ENCODE measurements around the gene DENND4A.
"Not testable (repeated sequence)": the region's sequence is repeated elsewhere in the genome, so short reads cannot be mapped to it uniquely, and the experiment has no call there.

The DENND4A gene

DNA sequence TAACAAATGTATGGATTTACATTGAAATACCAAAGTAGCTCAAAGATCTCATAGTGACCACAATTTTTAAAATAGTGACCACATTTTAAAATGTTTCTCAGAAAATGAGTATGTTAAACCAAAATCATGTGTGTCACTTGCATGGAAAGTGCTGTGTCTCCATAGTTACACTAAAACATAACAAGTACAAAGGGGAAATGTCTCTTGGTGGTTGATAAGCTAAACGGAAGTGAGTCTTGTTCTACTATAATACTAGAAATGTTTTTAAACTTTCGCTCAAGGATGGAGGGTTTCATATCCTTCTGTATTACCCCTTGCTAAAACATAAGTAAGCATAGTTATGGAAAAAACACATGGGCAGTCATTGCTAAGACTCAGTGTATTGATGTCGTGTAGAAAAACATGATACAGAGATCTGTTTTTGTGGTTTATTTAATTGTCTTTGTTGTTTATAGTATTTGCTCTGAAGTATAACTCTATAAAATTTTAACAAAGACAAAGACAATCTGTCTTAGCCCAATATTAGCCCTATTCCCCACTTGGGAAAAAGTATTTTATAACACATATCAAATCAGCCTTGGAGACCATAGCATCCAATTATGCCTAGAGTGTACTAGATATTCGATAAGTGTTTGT lies 27.0 kb upstream of the DENND4A start:
- DNase-seq, result peak; percentile 33

DNA sequence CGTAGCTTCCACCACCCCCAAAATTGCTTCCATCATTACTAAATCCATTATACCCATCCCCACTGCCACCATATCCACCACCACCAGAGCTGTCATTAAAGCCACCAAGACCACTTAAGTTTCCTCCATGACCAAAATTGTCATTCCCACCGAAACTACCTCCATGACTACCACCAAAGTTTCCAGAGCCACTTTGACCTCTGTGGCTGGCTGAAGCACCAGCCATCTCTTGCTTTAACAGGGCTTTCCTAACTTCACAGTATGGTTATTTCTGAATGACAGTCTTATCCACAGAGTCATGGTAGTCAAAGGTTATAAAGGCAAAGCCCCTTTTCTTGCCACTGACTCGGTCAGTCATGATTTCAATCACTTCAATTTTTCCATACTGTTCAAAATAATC lies 24.3 kb upstream of the DENND4A start:
- DNase-seq, result no peak

DNA sequence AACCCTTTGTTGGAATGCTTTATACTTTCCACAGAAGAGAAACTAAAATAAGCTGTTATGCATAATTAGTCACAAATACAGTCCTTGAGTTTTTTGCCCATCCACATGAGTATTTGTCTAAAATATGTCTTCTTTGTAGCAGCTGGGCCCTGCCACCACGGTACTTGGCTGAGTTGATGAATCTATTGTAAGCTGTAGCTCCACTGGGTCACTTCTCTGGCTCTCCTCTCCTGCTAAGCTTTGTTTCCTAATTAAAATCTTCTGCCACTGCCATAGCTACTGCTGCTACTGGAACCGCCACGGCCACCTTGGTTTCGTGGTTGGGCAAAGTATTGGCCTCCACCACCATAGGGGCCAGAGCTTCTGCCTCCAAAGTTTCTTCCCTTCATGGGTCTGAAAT lies 23.9 kb upstream of the DENND4A start:
- not testable (repeated sequence) for DNase-seq

DNA sequence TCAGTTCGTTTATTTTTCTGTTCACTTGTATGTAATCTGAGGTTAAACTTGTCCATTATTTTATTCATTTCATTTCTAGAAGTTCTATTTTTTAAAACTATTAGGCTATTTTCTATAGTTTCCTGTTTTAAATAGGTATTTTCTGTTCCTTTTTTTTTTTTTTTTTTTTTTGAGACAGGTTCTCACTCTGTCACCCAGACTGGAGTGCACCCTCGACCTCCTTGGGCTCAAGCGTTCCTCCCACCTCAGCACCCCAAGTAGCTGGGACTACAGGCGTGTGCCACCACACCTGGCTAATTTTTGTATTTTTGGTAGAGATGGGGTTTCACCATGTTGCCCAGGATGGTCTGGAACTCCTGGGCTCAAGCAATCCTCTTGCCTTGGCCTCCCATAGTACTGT lies 22.2 kb upstream of the DENND4A start:
- DNase-seq, result not testable (repeated sequence)

- no peak for DNase-seq
Measured at GRCh38 chr15:65812916-65813315, 20.8 kb upstream of the DENND4A start.

DNA sequence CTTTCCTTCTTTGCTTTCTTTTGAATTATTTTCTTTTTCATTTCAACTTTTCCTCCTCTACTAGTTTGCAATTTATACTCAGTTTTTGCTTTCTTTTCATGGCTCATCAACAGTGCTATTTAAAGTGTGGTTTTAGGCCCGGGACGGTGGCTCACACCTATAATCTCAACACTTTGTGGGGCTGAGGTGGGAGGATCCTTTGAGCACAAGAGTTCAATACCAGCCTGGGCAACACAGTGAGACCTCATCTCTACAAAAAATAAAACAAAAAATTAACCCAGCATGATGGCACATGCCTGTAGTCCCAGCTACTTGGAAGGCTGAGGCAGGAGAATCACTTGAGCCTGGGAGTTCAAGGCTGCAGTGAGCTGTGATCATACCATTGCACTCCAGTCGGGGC lies 20.4 kb upstream of the DENND4A start:
- DNase-seq, result no peak

- DNase-seq, result no peak
Measured at GRCh38 chr15:65811835-65812234, 19.7 kb upstream of the DENND4A start.

- DNase-seq, result not testable (repeated sequence)
Measured at GRCh38 chr15:65811011-65811733, 19.1 kb upstream of the DENND4A start.

DNA sequence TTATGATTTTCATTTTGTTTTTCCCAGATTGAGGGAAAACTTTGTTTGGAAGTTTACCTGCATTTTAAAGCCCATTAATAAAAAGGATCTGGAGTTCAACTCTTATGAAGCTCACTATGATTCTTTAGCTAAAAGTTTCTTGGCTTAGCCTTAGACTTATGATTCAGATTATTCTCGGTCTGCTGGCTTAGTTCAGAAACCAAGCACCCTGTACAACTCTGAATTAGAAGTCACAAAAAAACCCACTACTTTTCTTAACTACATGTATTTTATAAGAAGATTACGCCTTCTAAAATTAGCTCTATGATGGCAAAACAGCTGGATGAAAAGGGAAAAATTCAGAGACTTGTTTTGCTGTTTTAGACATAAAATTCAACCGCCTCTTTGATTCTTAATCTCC lies 14.3 kb upstream of the DENND4A start:
- no peak for DNase-seq

- DNase-seq, result no peak
Measured at GRCh38 chr15:65805019-65805745, 13.1 kb upstream of the DENND4A start.

DNA sequence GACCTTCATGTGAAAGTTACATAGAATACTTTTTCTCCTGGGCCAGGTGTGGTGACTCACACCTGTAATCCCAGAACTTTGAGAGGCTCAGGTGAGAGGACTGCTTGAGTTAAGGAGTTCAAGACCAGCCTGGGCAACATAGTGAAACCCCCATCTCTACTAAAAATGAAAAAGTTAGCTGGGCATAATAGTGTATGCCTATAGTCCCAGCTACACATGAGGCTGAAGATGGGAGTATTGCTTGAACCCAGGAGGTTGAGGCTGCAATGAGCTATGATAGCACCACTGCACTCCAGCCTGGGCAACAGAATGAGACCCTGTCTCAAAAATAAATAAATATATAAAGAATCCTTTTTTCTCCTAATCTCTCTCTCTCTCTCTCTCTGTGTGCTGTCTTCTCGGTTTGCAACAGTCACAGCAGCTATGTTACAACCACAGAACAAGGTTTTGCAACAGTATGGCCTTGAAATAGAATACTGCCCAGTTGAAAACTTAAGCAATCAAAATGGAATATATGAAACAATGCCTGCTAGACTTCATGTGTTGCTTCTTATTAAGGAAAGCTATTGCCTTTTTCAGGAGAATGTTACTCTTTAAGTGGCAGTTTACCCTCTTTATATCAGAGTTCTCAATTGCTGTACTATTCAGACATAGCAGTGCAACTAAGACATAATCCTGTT lies 12.3 kb upstream of the DENND4A start:
- no peak for DNase-seq

DNA sequence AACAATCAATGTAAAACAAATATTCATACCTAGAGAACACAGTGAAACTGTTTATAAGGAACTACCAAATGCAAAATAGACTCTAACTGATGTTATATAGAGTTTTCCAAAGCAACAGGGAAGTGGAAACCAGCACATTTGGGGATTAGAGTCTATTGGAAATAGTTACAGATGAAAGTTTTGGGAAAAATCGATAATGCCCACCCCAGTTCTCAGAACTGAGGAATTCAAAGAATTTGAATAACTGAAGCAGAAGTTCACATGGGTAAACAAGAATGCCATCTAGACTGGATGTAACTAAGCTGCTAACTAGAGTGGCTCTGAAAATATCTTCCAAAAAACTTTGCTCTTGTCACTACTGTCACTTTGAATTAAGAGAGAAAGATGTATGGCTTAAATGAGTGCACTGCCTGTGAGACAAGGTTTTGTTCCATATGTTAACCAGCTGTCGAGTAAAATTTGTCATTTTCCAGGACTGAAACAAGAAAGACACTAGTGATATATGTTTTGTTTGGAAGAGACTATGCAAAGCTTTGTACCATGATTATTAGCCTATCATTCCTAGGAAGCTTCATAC lies 9.2 kb upstream of the DENND4A start:
- no peak for DNase-seq

GRCh38 chr15:65796610-65797078 lies 4.6 kb upstream of the DENND4A start:
- DNase-seq, result no peak

- DNase-seq, result no peak
Measured at GRCh38 chr15:65795663-65796216, 3.6 kb upstream of the DENND4A start.

- no peak for DNase-seq
Measured at GRCh38 chr15:65793818-65794104, 1.7 kb upstream of the DENND4A start.

DNA sequence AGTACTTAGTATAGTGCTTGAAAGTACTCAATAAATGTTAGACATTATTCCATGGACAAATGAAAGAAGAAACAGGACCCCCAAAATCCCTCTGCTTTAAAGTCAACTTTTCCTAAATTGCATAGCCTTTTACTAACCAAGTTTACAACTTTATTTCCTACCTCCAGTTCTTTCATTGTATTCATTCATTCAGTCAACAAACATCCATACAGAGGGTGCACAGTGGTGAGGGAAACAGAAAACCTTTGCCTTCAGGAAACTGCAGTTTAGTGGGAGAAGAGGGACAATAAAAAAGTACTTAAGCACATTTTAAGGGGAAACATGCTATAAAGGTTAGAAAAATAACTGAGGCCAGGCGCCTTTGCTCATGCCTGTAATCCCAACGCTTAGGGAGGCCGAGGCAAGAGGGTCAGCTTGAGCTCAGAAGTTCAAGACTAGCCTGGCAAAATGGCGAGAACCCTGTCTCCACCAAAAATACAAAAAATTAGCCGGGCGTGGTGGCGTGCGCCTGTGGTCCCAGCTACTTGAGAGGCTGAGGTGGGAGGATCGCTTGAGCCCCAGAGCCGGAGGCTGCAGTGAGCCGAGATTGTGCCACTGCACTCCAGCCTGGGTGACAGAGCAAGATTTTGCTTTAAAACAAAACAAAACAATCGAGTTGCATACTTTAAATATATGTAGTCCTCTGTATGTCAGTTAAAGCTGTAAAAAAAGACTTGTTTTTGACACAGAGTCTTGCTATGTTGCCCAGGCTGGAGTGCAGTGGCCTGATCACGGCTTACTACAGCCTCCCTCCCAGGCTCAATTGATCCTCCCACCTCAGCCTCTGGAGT lies 1.1 kb upstream of the DENND4A start:
- no peak for DNase-seq

DNA sequence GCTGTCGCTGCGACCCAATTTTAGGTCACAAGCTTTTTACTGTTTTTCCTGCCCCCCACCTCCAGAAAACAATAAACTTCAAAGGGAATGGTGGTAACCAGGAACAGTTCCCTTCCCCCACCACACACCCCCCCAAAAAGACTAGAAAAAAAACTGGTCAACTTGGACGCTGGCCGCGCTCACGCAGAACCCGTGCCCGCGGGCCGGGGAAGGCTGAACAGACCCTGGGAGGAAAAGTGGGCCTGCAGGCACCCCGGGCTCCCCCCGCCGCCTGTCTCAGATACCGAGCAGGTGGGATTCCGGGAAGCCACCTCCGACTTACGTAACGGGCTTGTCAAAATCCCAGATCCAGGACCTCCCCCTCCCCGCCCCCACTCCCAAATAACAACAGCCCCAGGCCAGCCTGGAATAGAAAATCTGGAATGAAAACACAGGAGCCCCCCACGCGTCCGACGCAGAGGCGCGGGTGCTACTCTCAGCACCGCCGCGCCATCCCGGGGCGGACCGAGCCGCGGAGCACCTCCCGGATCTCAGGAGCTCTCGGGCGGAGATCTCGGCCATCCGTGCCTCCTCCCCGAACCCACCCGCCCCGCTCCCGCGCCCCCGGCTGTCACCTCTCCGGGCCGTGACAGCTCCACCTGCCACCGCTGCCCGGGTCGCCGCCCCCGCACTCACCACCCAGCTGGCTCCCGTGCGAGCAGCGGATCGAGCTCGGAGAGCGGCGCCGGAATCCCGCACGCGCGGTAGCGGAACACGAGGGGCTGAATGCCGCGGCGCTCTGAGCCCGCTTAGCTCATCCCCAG lies 557 bp downstream of the DENND4A start:
- no peak for DNase-seq

- DNase-seq, result no peak
Measured at GRCh38 chr15:65790694-65791334, 1.3 kb downstream of the DENND4A start.

- no peak for DNase-seq
Measured at GRCh38 chr15:65789759-65790425, 2.2 kb downstream of the DENND4A start.

GRCh38 chr15:65789105-65789504 lies 3.0 kb downstream of the DENND4A start:
- no peak for DNase-seq
